NK-92 (cell line): Measurements from ENCODE around the gene EPYC.

ENCODE experiments used
- DNase-seq: peaks from one replicate; lab custom pipeline; 2025; ENCODE audit not compliant: unreplicated experiment; lab: John Stamatoyannopoulos, UW

The EPYC gene

DNA sequence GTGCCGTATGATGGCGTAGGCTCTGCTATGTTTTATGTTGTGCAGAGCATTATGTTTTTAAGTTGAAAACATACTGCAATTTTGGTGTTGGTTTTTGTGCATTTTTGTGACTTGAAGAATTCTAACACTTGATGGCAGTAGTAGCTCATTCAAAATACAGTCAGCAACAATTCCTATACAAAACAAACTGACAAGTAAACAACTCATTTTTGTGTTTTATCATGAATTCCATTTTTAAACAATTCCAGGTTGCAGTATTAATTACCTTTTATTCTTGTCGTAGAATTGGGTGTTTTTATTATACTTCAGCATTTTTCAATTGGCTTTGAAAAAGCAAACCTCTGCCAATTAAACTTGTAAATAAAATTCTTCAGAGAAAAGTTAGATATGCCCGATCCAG is 45.7 kb downstream of the EPYC start:
- no peak for DNase-seq

DNA sequence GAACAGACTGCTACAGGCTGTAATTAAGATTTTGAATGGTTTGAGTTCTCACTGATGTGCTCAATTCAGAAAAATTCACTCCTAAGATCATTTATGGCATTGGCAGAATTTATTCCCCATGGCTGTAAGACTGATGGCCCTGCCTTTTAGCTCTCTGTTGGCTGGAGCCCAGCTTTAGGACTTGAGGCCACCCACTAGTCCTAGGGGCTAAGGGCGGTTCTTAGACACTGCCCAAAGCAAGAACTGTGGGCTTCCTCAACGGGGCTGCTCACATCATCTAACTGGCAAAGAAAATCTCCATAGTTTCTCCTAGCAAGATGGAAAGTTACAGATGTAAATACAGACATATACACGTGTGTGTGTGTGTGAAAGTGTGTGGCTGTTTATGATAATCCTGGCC is 46.4 kb downstream of the EPYC start:
- no peak for DNase-seq

DNA sequence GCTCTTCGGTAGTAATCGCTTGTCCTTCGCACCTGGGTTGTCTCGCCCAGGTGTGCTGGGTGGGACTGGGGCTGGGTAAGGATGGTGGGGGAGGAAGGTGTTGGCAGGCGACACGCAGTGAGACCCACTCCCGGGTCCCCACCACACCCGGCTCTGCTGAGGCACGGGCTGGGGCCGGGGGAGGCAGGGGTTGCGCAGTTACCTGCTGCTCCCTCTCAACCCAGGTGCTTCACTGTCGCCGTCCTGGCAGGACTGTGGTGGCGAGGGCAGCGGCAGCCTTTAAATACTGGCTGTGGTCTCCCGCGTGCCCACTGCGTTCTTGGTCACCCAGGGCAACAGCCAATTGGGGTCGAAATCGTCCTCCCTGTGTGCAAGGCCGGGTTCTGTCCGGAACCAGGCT is 49.9 kb downstream of the EPYC start, which contains the start of gene CCER1:
TSS of gene CCER1 (minus strand) at position 256 of the 400 bp plus-strand sequence. CDS start 434 bp downstream, outside the sequence.
- no peak for DNase-seq

DNA sequence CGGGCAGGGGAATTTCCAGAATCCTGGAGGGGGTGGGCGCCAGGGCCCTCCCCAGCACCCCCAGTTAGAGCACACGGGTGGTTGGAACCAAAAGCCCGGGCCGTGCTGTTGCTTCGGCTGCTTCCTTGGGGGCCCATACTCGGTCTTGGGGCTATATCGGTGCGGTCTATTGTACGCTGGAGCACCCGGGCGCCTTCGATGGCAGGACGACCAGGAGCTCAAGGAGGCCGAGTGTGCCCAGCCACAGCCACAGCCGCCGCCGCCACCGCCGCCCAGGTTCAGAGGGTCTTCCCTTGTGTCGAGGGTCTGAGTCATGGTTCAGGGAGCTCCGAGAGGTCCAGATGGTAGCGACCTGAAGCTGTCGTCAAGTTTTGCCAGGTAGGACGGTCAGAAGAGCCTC is 50.3 kb downstream of the EPYC start:
- no peak for DNase-seq

DNA sequence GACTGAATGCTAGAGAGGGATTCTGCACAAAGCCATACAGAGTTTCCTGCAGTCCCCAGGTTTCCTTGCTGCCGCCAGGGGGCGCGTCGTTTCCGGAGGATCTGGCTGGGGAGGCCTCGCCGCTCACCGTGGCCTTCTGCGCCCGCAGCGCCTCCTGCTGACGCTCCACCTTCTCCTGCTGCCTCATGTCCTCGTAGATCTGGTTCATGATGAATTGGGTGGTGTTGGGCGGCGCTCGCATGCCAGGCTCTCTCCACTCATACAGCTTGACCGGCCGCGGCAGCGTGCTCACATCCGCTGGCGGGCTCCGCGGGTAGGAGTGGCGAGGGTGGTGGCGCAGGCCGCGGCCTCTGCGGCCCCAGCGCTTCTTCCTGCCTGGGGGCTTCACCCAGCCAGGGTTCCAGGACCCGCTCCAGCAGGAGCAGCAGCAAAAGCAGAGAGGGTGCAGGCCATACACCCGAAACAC is 50.8 kb downstream of the EPYC start:
- DNase-seq = no peak

DNA sequence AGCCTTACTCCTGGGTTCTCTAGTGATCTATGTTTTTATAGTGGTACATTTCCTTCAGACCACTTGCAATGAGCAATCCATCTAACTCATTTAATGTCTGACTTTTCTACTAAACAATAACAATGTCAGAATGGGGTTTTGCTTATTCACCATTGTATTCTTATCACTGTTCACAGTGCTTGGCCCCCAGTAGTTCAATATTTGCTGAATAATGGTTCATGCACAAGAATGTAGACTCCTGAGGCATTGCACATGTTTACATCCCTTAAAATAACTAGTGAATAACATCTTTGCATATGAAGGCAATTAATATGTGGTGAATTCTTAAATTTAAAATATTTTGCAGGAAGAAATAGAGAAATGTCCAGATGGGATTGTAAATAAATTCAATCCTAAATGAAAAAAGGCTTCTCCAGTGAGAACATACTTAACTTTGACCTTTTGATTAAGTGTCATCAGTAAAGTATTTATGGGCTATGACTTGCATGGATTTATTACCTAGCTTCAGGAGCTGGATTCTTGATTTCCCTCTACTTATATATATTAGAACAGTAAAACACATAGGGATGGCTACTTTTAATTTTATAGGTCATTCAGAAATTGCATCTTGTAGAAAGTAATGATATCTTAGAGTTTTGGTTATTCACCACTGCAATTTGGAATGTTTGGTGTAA is 53.2 kb downstream of the EPYC start:
- DNase-seq = no peak

DNA sequence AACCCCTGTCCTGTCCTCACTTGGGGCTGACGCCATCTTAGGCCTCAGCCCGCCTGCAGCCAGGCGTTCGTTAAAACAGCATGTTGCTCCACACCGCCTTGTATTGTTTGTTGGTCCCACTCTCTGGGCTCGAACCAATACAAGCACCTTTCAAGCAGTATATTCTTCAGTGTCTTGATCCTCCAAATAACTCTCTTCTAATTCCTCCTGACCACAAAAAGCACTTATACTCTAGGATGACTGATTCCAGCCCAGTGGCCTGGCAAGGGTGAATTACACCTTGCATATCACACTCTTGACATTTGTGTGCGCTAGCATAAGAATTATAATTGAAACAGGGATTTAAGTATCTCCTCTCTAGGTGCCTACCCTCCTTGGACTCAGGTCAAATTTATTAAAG is 56.9 kb downstream of the EPYC start:
- DNase-seq = no peak

DNA sequence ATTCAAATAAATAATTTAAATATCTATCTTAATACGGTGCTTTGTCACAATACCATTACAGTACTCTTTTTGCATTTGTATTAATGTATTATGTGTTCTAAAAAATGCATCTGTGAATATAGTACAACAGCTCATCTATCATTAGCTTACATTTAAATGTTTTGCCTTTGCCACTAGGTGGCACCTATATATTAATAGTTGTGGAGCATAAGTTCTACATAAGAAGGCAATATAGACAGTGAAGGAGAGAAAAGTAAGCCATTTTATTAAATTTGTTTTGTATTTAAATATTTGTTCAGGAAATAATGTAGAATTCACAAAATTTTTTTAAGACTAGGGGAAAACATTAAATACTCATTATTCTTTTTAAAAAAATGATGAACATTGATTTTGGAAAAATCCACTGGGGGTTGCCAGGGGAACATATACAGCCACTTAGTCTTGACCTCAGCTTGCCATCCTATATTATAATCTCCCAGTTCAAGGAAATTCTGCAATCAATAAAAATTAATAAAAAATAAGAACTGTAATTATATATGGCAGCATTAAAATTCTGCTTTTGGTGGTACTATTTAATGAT is 59.6 kb downstream of the EPYC start:
- DNase-seq = no peak

DNA sequence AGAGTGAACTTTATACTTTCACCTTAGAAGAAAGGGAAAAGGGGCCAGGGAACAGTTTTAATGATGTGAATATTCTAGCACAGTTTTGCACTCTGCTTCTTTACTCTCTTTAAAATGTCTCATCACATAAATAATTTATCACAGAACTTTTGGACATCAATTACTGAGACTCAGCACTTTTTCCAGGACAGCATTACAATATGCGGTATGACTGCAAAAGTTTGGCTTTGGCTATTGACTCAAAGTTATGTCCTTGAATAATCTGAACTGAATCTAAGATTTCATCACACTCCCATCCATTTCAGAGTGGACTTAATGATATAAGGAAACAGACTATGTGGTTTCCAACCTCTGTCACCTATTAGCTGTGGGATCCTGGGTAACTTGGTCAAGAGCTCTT is 61.5 kb downstream of the EPYC start:
- no peak for DNase-seq

DNA sequence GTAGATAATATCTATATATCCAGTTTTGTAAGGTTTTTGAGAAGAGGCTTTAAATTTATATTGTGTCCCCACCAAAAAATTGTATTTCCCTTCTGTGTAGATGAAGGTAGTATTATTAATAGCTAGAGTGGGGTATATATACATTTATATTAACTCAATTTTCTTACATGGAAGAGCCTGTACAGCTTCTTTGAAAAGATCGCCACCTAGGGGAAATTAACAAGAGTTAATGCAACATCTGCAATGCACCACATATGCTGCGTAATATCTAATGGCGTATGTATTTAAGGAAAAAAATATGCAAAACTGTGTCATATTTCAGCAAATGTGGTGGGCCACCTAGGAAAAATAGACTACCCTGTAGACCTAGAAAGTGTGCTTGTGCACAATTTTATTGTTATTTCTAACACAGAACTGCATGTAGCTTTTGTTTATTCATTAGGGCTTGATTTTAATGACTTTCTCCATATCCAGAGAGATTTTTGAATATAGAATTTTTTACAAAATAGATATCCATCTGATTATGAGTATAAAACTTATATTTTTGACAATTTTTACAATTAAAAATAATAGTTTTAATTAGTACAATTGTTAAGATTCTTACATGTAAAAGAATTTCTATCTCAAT is 63.8 kb downstream of the EPYC start:
- DNase-seq = no peak

DNA sequence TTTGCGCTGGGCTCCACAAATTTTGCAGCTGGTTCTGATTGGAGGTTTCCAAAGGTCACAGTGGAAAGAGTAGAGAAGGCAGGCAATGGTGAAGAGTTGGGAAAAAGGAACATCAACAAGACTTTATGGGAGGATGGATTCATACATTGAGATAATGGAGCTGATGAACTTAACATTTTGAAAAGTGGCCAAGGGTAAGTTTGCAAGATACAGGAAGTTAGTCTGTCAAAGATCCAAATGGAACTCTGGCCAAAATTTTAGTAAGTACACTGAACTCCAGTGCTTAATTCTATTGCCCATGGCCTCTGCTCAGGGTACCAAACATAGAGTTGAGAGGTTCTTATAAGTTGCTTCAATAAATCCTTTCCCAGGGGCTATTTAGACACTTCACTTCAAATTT is 65.4 kb downstream of the EPYC start:
- DNase-seq = no peak

DNA sequence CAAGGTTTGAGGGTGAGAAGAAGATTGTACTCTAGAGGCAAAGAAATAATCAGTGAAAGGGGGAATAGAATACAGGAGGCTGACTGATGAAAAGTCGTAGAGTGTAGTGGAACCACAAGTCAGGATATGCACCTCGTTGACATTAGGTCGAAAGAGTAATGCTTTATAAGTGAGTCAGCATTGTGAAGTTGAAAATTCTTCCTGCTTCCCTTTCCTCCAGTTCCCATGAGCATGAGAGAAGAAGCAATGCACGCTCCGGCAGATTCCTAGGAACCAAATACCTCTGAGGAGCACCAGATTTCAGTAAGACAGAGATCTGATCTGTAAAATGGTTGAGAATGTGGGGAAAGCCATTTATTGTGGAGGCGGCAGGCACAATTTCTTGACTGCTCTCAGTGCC is 66.3 kb downstream of the EPYC start:
- no peak for DNase-seq

DNA sequence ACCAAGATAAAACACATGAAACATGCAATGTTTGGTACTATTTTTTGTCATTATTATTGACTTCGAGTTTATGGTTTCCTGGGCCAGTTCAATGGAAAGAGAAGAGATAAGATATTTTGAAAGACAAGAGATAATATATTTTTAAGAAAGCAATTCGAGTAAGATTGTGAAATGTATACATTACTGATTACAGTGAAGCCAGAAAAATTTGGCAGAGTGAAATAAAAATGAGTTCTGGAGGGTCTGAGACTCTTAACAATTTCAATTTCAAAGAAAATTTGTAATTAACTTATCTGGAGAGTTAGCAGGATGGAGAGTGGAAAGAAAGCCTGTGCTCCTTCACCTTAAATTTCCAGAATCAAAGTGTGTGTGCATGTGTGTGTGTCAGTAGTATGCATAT is 67.1 kb downstream of the EPYC start:
- DNase-seq = no peak

DNA sequence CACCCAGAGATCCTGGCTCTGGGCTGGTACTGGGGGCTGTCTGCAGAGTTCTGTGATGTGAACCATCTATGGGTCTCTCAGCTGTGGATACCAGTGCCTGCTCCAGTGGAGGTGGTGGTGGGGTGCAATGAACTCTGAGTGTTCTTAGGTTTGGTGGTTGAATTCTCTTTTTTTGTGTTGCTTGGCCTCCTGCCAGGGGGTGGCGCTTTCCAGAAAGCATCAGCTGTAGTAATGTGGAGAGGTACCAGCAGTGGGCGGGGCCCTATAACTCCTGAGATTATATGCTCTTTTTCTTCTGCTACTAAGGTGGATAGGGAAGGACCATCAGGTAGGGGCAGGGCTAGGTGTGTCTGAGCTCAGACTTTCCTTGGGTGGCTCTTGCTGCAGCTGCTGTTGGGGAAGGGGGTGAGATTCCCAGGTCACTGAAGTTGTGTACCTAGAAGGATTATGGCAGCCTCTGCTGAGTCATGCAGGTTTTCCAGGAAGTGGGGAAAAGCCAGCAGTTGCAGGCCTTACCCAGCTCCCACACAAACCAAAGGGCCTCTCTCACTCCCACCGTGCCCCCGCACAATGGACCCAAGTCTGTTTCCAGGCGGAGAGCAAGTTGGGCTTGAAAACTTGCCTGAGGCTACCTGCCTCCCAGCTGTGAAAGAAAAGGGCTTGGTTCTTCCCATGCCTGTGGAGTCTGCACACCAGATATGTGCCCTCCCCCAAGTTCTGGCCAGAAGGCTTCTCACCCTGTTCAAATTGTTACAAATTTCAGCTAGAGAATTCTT is 68.4 kb downstream of the EPYC start:
- DNase-seq = no peak

DNA sequence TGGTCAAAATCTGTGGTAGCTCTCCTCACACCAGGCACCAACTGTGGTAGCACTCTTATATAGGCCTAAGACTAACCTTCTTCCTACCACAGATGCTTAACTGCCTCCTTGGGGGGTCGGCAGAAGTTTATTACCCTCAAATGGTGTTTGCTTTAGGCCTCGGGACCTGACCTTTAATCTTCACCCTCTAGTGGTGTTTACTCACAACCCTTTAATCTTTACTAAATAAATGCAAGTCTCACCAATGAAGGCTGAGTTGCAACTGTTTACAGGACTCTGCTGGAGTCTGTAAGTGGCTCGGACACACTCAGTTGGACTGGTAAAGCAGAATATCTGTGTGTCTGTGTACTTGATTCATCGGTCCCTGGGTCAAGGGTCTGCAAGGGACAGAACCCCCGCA is 79.2 kb downstream of the EPYC start:
- no peak for DNase-seq

DNA sequence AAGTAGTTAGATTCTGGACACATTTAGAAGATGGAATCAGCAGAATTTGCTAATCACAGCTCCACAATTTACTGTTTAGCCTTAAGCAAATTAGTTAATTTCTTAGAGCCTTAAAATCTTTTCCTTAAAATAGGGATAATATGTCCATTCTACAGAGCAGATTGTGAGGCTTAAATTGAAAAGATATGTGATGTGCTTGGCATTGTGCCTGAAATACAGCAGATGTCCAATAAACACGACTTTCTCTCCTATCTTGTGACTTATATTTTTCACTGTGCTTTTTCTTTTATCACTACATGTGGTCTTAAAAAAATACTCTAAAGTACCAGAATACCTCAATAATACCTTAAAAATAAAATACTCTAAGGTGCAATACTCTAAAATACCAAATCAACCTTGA is 80.4 kb downstream of the EPYC start:
- no peak for DNase-seq

DNA sequence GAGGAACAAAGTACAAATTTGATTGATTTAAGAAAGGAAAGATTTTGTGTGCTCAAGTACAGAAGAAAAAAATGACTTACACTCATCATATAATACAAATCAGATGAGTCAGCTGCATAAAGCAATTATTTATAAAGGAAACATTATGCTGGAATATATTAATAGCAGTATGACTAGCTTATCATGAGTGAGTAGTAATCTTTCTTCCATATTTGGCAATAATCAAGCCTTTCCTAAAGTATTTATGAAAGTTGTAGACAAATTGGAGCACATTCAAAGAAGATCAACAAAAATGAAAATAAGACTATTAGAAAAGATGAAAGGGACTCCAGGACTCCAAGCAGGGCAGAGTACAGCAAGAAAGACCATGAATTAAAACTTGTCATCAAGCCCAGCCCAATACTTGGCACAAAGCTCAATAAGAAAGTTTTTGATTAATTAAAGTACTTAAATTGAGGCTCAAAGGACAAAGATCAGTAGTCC is 82.6 kb downstream of the EPYC start:
- DNase-seq = no peak

DNA sequence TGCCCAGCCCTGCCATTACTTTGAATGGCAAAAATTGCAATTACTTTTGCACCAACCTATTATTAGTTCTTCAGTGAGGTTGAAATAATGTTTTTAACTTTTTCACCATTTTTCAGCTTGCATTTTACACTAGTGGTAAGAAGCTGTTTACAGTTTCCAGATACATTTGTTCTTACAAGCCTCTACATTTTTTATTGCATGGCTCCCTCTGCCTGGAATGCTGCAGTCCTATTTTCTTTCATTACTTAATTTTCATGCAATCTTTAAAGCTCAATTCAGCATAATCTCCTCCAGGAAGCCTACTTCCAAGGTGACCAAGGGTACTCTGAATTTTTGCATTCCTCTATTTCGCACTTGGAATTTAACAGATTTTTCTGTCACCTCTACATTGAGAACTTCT is 83.2 kb downstream of the EPYC start:
- DNase-seq = no peak

DNA sequence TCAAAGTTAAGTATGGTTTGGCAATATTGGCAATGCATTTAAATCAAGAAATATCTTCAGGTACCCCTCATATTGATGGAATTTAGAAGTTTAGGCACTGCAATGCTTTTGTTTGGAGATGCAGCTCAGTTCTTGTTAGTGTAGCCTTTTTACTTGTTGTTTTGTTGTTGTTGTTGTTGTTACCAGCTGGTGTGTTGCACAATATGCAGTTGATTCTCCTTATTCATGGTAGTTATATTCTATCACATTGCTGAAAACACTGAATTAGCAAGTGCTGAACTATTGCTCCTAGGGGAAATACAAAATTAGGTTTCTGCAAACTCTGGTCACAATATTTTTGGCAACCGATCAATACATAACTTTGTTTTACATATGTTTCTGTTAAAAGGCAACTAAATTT is 84.5 kb downstream of the EPYC start:
- no peak for DNase-seq

DNA sequence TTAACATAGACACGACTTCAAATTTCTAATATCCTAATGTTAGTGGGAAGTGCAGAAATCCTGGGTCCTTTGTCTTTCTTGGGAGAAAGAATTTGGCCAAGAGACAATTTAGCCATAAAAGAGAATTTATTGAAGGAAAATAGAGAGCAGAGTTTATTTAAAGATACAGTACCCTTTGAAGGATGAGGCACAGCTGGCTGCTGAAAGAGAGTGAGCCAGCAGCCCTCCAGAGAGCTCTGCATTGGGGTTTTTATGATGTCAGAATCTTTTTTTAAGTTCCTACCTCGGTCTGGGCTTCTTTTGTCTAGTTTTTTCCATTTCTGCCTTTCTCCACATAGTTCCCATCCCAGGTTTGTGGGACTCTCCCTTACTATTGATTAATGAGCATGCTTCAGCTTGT is 87.3 kb downstream of the EPYC start:
- DNase-seq = no peak

DNA sequence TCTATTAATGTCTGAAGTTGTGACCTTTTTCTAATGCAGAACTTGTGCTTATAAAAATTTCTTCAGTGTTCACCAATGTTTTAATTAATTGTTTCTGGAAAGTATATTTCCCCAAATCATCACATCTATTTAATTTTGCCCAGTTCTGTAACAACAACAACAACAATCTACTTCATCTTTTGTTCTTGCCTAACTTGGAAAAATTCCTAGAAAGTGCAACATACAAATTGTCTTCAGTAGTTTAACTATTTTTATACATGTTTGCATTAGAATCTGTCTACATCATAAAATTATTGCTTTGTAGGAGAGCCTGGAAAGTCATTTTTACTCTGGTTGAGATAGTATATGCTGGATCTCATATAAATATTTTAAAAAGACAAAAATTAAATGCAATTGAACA is 88.3 kb downstream of the EPYC start:
- no peak for DNase-seq

DNA sequence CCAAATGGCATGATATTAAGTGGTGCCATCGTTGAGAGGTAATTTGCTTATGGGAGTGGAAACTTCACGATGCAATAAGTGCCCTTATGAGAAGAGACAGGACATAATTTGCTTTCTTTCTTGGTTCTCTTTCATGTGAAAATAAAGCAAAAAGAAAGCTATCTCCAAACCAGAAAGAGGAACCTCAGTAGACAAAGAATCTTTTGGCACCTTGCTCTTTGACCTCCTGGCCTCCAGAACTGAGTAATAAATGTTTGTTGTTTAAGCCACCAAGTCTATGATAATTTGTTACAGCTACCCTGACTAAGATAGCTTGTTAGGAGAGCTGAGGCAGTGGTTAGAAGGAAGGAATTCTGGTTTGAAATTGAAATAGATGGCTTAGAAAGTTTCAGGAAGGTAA is 89.4 kb downstream of the EPYC start:
- no peak for DNase-seq
